Keratinocyte (primary cell): ENCODE measurements around the gene INPP5E. TPM values are rescaled to one million over a fixed set of nuclear protein-coding genes. Genes with fewer than 3 reads are reported as not detected.

Experiments
- DNase-seq: peaks from one replicate; pipeline ENCODE4 v3.0.0-alpha.2; 2011; ENCODE audit warnings: low read depth, missing footprints, low spot score
- FAIRE-seq: peaks from 2 replicates; lab custom pipeline; 2011; peaks lifted over from hg19 to GRCh38; lab: Jason Lieb, UNC
- H2AFZ ChIP-seq: 2 replicates; pipeline ENCODE4 v1.6.0; 2012; ENCODE audit warnings: low read length, control low read depth, inconsistent platforms; ENCODE audit not compliant: control insufficient read depth
- H3K27ac ChIP-seq: 2 replicates; pipeline ENCODE4 v1.5.1; 2011; ENCODE audit warnings: low read length; ENCODE audit not compliant: control insufficient read depth, insufficient read depth
- H3K27me3 ChIP-seq: 3 replicates; pipeline ENCODE4 v1.6.0; 2011; ENCODE audit warnings: low read length; ENCODE audit not compliant: control insufficient read depth, insufficient read depth; ENCODE audit errors: extremely low read depth
- H3K36me3 ChIP-seq, 2 experiments: 2 replicates in 1 of 2; 3 replicates in 1 of 2; pipeline ENCODE4 v1.5.1; 2011; ENCODE audit warnings: low read length in 2 of 2, mild to moderate bottlenecking in 1 of 2; ENCODE audit not compliant: control insufficient read depth in 2 of 2, insufficient read depth in 2 of 2; ENCODE audit errors: extremely low read depth in 1 of 2
- H3K4me1 ChIP-seq: 3 replicates; pipeline ENCODE4 v1.5.1; 2011; ENCODE audit warnings: low read length; ENCODE audit not compliant: control insufficient read depth, insufficient read depth; ENCODE audit errors: extremely low read depth
- H3K4me2 ChIP-seq: 3 replicates; pipeline ENCODE4 v1.6.0; 2011; ENCODE audit warnings: low read depth, low read length; ENCODE audit not compliant: control insufficient read depth, insufficient read depth; ENCODE audit errors: extremely low read depth
- H3K4me3 ChIP-seq, 3 experiments: fragments of 200-600 bp in 1 of 3; sonication (generic) in 1 of 3; 2 replicates in 2 of 3; 3 replicates in 1 of 3; pipeline ENCODE4 v1.5.1; 2011 to 2016; ENCODE audit warnings: low read length in 3 of 3, mild to moderate bottlenecking in 3 of 3, control low read depth in 2 of 3, inconsistent platforms in 1 of 3, low read depth in 1 of 3, mixed read lengths in 1 of 3, mixed run types in 1 of 3, moderate library complexity in 1 of 3; ENCODE audit not compliant: control insufficient read depth in 2 of 3, insufficient read depth in 2 of 3; ENCODE audit errors: extremely low read depth in 1 of 3
- H3K79me2 ChIP-seq: 2 replicates; pipeline ENCODE4 v1.6.0; 2012; ENCODE audit warnings: low read length; ENCODE audit not compliant: control insufficient read depth, insufficient read depth
- H3K9ac ChIP-seq: 3 replicates; pipeline ENCODE4 v1.6.0; 2011; ENCODE audit warnings: low read length; ENCODE audit not compliant: control insufficient read depth, insufficient read depth; ENCODE audit errors: extremely low read depth
- H3K9me1 ChIP-seq: 3 replicates; pipeline ENCODE4 v1.6.0; 2011; ENCODE audit warnings: low read length; ENCODE audit not compliant: control insufficient read depth, insufficient read depth; ENCODE audit errors: extremely low read depth
- H3K9me3 ChIP-seq: 2 replicates; pipeline ENCODE4 v1.5.1; 2012; ENCODE audit warnings: low read depth, low read length; ENCODE audit not compliant: control insufficient read depth
- H4K20me1 ChIP-seq: 3 replicates; pipeline ENCODE4 v1.6.0; 2011; ENCODE audit warnings: low read length; ENCODE audit not compliant: control insufficient read depth, insufficient read depth; ENCODE audit errors: extremely low read depth
- EZH2 ChIP-seq: IDR thresholded peaks from one replicate; pipeline ENCODE4 v1.6.1; 2012; ENCODE audit warnings: inconsistent platforms, mild to moderate bottlenecking, low read length, moderate library complexity
- dilution Hi-C: fragments of 300-500 bp; cut with MboI; formaldehyde crosslinking; loops from one replicate; pipeline ENCODE4 v1.7.0; 2020; ENCODE audit warnings: low sequenced_read_pairs; ENCODE audit not compliant: extremely low pct_ligation_motif_present
- polyA plus RNA-seq, 5 experiments: library from polyadenylated mRNA; depleted of rRNA in 3 of 5; stranded (reverse) in 3 of 5; stranded (forward) in 1 of 5; unstranded in 1 of 5; fragments of >200 nt; gene quantifications; 1 replicate in 1 of 5; 2 replicates in 3 of 5; 3 replicates in 1 of 5; pipeline versions ENCODE4 v1.2.1 to v1.2.3, GENCODE V29; 2011 to 2012; ENCODE audit warnings: missing spikeins in 2 of 5, low read depth in 1 of 5, low replicate concordance in 1 of 5
- TF ChIP-seq, protein P1 (sequence below), 3 experiments: IDR thresholded peaks in 1 of 3; conservative IDR thresholded peaks in 1 of 3; optimal IDR thresholded peaks in 1 of 3; 2 replicates in 2 of 3; 3 replicates in 1 of 3; pipeline versions ENCODE3 to v1.5.1; 2011; ENCODE audit warnings: low read length in 3 of 3, mild to moderate bottlenecking in 3 of 3, moderate library complexity in 2 of 3, control low read depth in 1 of 3, inconsistent platforms in 1 of 3; ENCODE audit not compliant: insufficient read depth in 2 of 3; ENCODE audit errors: extremely low read depth in 1 of 3

INPP5E gene
- polyA plus RNA-seq, 1 donor (not counting 4 experiments of a cell fraction or from before 2014, with no cell fraction given): 4.4 TPM

DNA sequence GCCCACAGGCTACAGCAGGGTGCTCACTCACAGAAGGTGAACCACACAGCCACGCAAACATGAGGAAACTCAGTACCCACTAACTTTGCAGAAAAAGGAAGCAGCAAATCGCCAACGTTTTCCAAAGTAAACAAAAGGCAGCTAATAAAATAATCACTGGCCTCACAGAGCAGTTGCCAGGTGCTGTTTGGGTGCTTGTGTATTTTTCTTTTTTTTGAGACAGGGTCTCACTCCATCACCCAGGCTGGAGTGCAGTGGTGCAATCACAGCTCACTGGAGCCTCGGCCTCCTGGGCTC, 43.5 kb downstream of the INPP5E start:
- Histone ChIP-seq H3K4me1 (peaks cover 12% of the 10 kb centered on the region), H3K9ac (no peak overlapping the region), H3K4me3 (no peak overlapping the region), H3K79me2 (peaks cover 37% of the 10 kb centered on the region), H3K4me2 (no peak overlapping the region), H3K27ac (no peak overlapping the region), H3K9me3 (no peaks in the 10 kb centered on the region), H4K20me1 (peaks cover 5% of the 10 kb centered on the region), H3K36me3 (peaks cover 53 to 57% of the 10 kb centered on the region in 2 experiments), H3K27me3 (no peaks in the 10 kb centered on the region), H2AFZ (no peak overlapping the region), H3K9me1 (peaks cover 4% of the 10 kb centered on the region)
- dilution Hi-C loops: no loop called here
- DNase-seq: no peak
- TF ChIP-seq, protein P1, sequence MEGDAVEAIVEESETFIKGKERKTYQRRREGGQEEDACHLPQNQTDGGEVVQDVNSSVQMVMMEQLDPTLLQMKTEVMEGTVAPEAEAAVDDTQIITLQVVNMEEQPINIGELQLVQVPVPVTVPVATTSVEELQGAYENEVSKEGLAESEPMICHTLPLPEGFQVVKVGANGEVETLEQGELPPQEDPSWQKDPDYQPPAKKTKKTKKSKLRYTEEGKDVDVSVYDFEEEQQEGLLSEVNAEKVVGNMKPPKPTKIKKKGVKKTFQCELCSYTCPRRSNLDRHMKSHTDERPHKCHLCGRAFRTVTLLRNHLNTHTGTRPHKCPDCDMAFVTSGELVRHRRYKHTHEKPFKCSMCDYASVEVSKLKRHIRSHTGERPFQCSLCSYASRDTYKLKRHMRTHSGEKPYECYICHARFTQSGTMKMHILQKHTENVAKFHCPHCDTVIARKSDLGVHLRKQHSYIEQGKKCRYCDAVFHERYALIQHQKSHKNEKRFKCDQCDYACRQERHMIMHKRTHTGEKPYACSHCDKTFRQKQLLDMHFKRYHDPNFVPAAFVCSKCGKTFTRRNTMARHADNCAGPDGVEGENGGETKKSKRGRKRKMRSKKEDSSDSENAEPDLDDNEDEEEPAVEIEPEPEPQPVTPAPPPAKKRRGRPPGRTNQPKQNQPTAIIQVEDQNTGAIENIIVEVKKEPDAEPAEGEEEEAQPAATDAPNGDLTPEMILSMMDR (optimal IDR thresholded peaks at IDR 0.05 in 1 of 3, IDR thresholded peaks at IDR 0.05 in 1 of 3, conservative IDR thresholded peaks at IDR 0.05 in 1 of 3; ENCODE audit: extremely low read depth in 1 of 3, insufficient read depth in 2 of 3, low read length in 3 of 3): no peak
- no peak for TF ChIP-seq EZH2
- FAIRE-seq: no peak

DNA sequence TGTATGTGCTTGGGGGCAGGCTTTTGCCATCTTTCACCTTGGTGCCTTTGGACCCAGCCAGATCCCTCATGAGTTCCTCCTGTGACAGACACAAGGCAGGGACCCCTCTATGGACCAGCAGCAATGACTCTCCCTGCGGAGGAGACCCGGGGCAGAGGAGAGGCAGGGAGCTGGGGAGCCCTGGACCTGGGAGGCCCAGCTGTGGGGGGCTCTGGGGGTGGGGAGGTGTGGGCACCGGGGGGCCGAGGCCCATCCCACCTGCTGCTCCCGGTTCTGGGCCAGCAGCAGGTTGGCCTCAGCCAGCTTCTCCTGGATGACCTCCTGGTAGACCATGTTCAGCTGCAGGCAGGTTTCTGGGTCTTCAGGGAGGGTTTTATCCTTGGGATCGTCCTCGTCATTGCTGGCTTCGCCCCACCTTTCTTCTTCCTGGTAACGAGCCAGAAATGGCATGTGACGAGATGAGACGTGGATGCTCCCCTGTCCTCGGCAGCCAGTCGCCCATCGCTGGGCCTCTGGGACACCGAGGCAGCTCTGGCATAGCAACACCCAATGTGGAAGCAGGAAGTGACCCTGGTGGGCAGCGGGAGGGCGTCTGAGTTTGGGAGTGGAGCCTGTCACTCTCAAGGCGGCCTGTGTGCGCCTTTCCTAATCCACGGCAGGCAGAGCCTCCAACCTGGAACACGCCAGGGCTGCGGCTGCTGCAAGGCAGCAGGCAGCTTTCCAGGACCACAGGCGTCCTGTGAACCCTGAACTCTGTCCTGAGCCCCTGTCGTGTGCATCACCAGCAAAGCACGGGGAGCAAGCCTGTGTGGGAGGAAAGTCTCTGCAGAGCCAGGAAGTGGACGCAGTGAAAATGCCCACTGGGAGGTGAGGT, 44.1 kb downstream of the INPP5E start:
- Histone ChIP-seq H3K4me1 (peaks cover 12% of the 10 kb centered on the region), H3K36me3 (peaks cover 52 to 59% of the 10 kb centered on the region in 2 experiments), H3K9me1 (peaks cover 4% of the 10 kb centered on the region), H3K9ac (no peak overlapping the region), H3K4me3 (no peak overlapping the region), H3K27ac (no peak overlapping the region), H4K20me1 (peaks cover 5% of the 10 kb centered on the region), H3K9me3 (no peaks in the 10 kb centered on the region), H2AFZ (no peak overlapping the region), H3K79me2 (peaks cover 37% of the 10 kb centered on the region), H3K4me2 (no peak overlapping the region), H3K27me3 (no peaks in the 10 kb centered on the region)
- dilution Hi-C loops: no loop called here
- DNase-seq: no peak
- no peak for FAIRE-seq
- TF ChIP-seq, protein P1 (optimal IDR thresholded peaks at IDR 0.05 in 1 of 3, IDR thresholded peaks at IDR 0.05 in 1 of 3, conservative IDR thresholded peaks at IDR 0.05 in 1 of 3; ENCODE audit: extremely low read depth in 1 of 3, insufficient read depth in 2 of 3, low read length in 3 of 3): no peak
- TF ChIP-seq EZH2: no peak
